Muscle layer of colon (tissue), 2 donors: Measurements from ENCODE around the gene TPRX1.
"Not testable (repeated sequence)": the region's sequence is repeated elsewhere in the genome, so short reads cannot be mapped to it uniquely, and the experiment has no call there.

Experiments used
- H3K27ac ChIP-seq: one replicate; pipeline ENCODE4 v1.7.0; 2013; ENCODE audit warnings: low read depth, mild to moderate bottlenecking, low read length, moderate library complexity
- H3K27me3 ChIP-seq, 2 donors: one replicate each; pipeline ENCODE4 v1.7.0; 2013; ENCODE audit warnings: low read length in 2 of 2, mild to moderate bottlenecking in 2 of 2; ENCODE audit not compliant: insufficient read depth in 2 of 2, control insufficient read depth in 1 of 2
- H3K36me3 ChIP-seq: one replicate; pipeline ENCODE4 v1.7.0; 2013; ENCODE audit warnings: mild to moderate bottlenecking, low read length; ENCODE audit not compliant: insufficient read depth
- H3K4me1 ChIP-seq: one replicate; pipeline ENCODE4 v1.7.0; 2013; ENCODE audit warnings: mild to moderate bottlenecking, low read length; ENCODE audit not compliant: insufficient read depth
- H3K4me3 ChIP-seq, 2 donors: one replicate each; pipeline ENCODE4 v1.7.0; 2013; ENCODE audit warnings: low read length in 2 of 2, low read depth in 1 of 2, mild to moderate bottlenecking in 1 of 2, moderate library complexity in 1 of 2
- H3K9ac ChIP-seq: one replicate; pipeline ENCODE4 v1.7.0; 2013; ENCODE audit warnings: low read length
- H3K9me3 ChIP-seq: one replicate; pipeline ENCODE4 v1.7.0; 2013; ENCODE audit warnings: mild to moderate bottlenecking, low read length
- donor health status: abdominal sarcoma.
- donor health status: Adenocarcinoma of cecum.

TPRX1 gene

GRCh38 chr19:47765523-47766358, 38.6 kb downstream of the TPRX1 start:
- H3K9me3 ChIP-seq = no peaks in the 10 kb centered on the region
- no peaks in the 10 kb centered on the region for H3K36me3 ChIP-seq
- no peak overlapping the region for H3K9ac ChIP-seq
- H3K27ac ChIP-seq = no peak overlapping the region
- H3K27me3 ChIP-seq = no peaks in the 10 kb centered on the region
- no peaks in the 10 kb centered on the region for H3K4me1 ChIP-seq
- H3K4me3 ChIP-seq = no peak overlapping the region

GRCh38 chr19:47764705-47765104, 39.6 kb downstream of the TPRX1 start:
- not testable (repeated sequence) for H3K36me3 ChIP-seq, H3K27ac ChIP-seq

GRCh38 chr19:47762615-47763308, 41.6 kb downstream of the TPRX1 start:
- Histone ChIP-seq H3K9ac (no peak overlapping the region), H3K36me3 (peaks cover 16% of the 10 kb centered on the region), H3K27ac (no peak overlapping the region), H3K4me1 (no peaks in the 10 kb centered on the region), H3K9me3 (no peaks in the 10 kb centered on the region), H3K4me3 (no peak overlapping the region), H3K27me3 (no peaks in the 10 kb centered on the region)

More at GRCh38 chr19:47764705-47765104, 39.6 kb downstream of the TPRX1 start:
- H3K4me3 ChIP-seq, H3K27me3 ChIP-seq, H3K4me1 ChIP-seq, H3K9ac ChIP-seq, H3K9me3 ChIP-seq: not testable (repeated sequence)

GRCh38 chr19:47762151-47762550, 42.2 kb downstream of the TPRX1 start:
- no peak overlapping the region for H3K4me3 ChIP-seq
- H3K9me3 ChIP-seq = no peaks in the 10 kb centered on the region
- H3K27ac ChIP-seq = no peak overlapping the region
- H3K27me3 ChIP-seq = no peaks in the 10 kb centered on the region
- H3K4me1 ChIP-seq = no peaks in the 10 kb centered on the region
- H3K36me3 ChIP-seq = peaks cover 22% of the 10 kb centered on the region
- H3K9ac ChIP-seq = no peak overlapping the region

GRCh38 chr19:47761566-47761965, 42.8 kb downstream of the TPRX1 start:
- Histone ChIP-seq H3K27me3 (no peaks in the 10 kb centered on the region), H3K4me3 (no peak overlapping the region), H3K36me3 (peaks cover 27% of the 10 kb centered on the region), H3K4me1 (no peaks in the 10 kb centered on the region), H3K9me3 (no peaks in the 10 kb centered on the region), H3K9ac (no peak overlapping the region), H3K27ac (no peak overlapping the region)

GRCh38 chr19:47760632-47760999, 43.7 kb downstream of the TPRX1 start:
- H3K27me3 ChIP-seq = no peaks in the 10 kb centered on the region
- peaks cover 37% of the 10 kb centered on the region for H3K36me3 ChIP-seq
- no peak overlapping the region for H3K9ac ChIP-seq
- H3K9me3 ChIP-seq = no peaks in the 10 kb centered on the region
- H3K4me1 ChIP-seq = no peaks in the 10 kb centered on the region
- no peak overlapping the region for H3K27ac ChIP-seq
- no peak overlapping the region for H3K4me3 ChIP-seq

- Histone ChIP-seq H3K27me3 (no peaks in the 10 kb centered on the region), H3K27ac (no peak overlapping the region), H3K9me3 (no peaks in the 10 kb centered on the region), H3K4me1 (no peaks in the 10 kb centered on the region), H3K4me3 (no peak overlapping the region), H3K36me3 (peaks cover 47% of the 10 kb centered on the region), H3K9ac (no peak overlapping the region)
Observed at GRCh38 chr19:47758443-47758804, 45.9 kb downstream of the TPRX1 start.

GRCh38 chr19:47757617-47758442, 46.5 kb downstream of the TPRX1 start:
- H3K9me3 ChIP-seq = no peaks in the 10 kb centered on the region
- H3K27ac ChIP-seq = no peak overlapping the region
- no peaks in the 10 kb centered on the region for H3K4me1 ChIP-seq
- H3K36me3 ChIP-seq = peaks cover 53% of the 10 kb centered on the region
- H3K4me3 ChIP-seq = no peak overlapping the region
- H3K9ac ChIP-seq = no peak overlapping the region
- H3K27me3 ChIP-seq = no peaks in the 10 kb centered on the region

- Histone ChIP-seq H3K27me3 (no peaks in the 10 kb centered on the region), H3K4me3 (no peak overlapping the region), H3K27ac (no peak overlapping the region), H3K9ac (no peak overlapping the region), H3K36me3 (peaks cover 60% of the 10 kb centered on the region), H3K4me1 (no peaks in the 10 kb centered on the region), H3K9me3 (no peaks in the 10 kb centered on the region)
Observed at GRCh38 chr19:47756953-47757608, 47.3 kb downstream of the TPRX1 start.

GRCh38 chr19:47756627-47756929, 47.8 kb downstream of the TPRX1 start:
- Histone ChIP-seq H3K36me3 (peaks cover 64% of the 10 kb centered on the region), H3K9me3 (no peaks in the 10 kb centered on the region), H3K27me3 (no peaks in the 10 kb centered on the region), H3K4me3 (no peak overlapping the region), H3K4me1 (no peaks in the 10 kb centered on the region), H3K27ac (no peak overlapping the region), H3K9ac (no peak overlapping the region)
